SK-N-MC (cell line): ENCODE results near the gene DLGAP1.

ENCODE experiments used
- DNase-seq: peaks from one replicate; pipeline ENCODE4 v3.0.0-alpha.2; 2011; ENCODE audit warnings: low read depth, low spot score
- H3K27ac ChIP-seq: fragments of 200-600 bp; sonication (generic); 2 replicates; pipeline ENCODE4 v1.5.1; 2016; ENCODE audit warnings: mixed run types
- H3K36me3 ChIP-seq: fragments of 200-600 bp; sonication (generic); 2 replicates; pipeline ENCODE4 v1.6.1; 2017; ENCODE audit warnings: antibody characterized with exemption, low read length, mixed read lengths; ENCODE audit not compliant: insufficient read depth
- H3K4me3 ChIP-seq: fragments of 200-600 bp; sonication (generic); 2 replicates; pipeline ENCODE4 v1.5.1; 2016
- H3K9ac ChIP-seq: fragments of 200-600 bp; sonication (generic); 2 replicates; pipeline ENCODE4 v1.8.0; 2017; ENCODE audit warnings: mixed run types, mixed read lengths; ENCODE audit not compliant: insufficient read length
- H3K9me3 ChIP-seq: fragments of 200-600 bp; sonication (generic); 2 replicates; pipeline ENCODE4 v1.6.1; 2017; ENCODE audit warnings: low read depth, mild to moderate bottlenecking, antibody characterized with exemption, low read length, moderate library complexity, mixed read lengths
- EZH2 ChIP-seq: fragments of 200-600 bp; sonication (generic); IDR thresholded peaks from one replicate; pipeline ENCODE4 v1.6.1; 2017; ENCODE audit warnings: antibody characterized with exemption
- FOXP2 ChIP-seq: optimal IDR thresholded peaks from 2 replicates; pipeline ENCODE3; 2011; ENCODE audit warnings: mild to moderate bottlenecking, moderate library complexity; ENCODE audit not compliant: insufficient read depth; ENCODE audit errors: extremely low read length, control extremely low read depth
- POLR2AphosphoS5 ChIP-seq: IDR thresholded peaks from 2 replicates; pipeline ENCODE4 v1.6.1; 2012; ENCODE audit warnings: mild to moderate bottlenecking, low read depth, low read length, borderline replicate concordance

The DLGAP1 gene

GRCh38 chr18:4251873-4252272 is 203.2 kb downstream of the DLGAP1 start:
- Histone ChIP-seq H3K4me3 (no peak overlapping the region), H3K36me3 (no peaks in the 10 kb centered on the region), H3K9ac (no peak overlapping the region), H3K9me3 (no peaks in the 10 kb centered on the region), H3K27ac (no peak overlapping the region)
- TF ChIP-seq POLR2AphosphoS5 (no peak), EZH2 (no peak), FOXP2 (no peak)
- DNase-seq = no peak

GRCh38 chr18:4251206-4251605 is 203.9 kb downstream of the DLGAP1 start:
- H3K27ac ChIP-seq = no peak overlapping the region
- no peak for DNase-seq
- H3K4me3 ChIP-seq = no peak overlapping the region
- no peaks in the 10 kb centered on the region for H3K36me3 ChIP-seq
- no peak overlapping the region for H3K9ac ChIP-seq
- TF ChIP-seq EZH2 (no peak), POLR2AphosphoS5 (no peak), FOXP2 (no peak)
- no peaks in the 10 kb centered on the region for H3K9me3 ChIP-seq

GRCh38 chr18:4250141-4250540 is 205.0 kb downstream of the DLGAP1 start:
- H3K9ac ChIP-seq = no peak overlapping the region
- no peaks in the 10 kb centered on the region for H3K9me3 ChIP-seq
- H3K4me3 ChIP-seq = no peak overlapping the region
- DNase-seq = no peak
- H3K27ac ChIP-seq = no peak overlapping the region
- TF ChIP-seq EZH2 = no peak
- no peak for TF ChIP-seq FOXP2
- TF ChIP-seq POLR2AphosphoS5 = no peak
- no peaks in the 10 kb centered on the region for H3K36me3 ChIP-seq

- TF ChIP-seq FOXP2 (no peak), EZH2 (no peak), POLR2AphosphoS5 (no peak)
- DNase-seq = no peak
- Histone ChIP-seq H3K9ac (no peak overlapping the region), H3K27ac (no peak overlapping the region), H3K9me3 (no peaks in the 10 kb centered on the region), H3K4me3 (no peak overlapping the region), H3K36me3 (no peaks in the 10 kb centered on the region)
Observed at GRCh38 chr18:4248686-4249085, 206.4 kb downstream of the DLGAP1 start.

GRCh38 chr18:4246374-4246773 is 208.7 kb downstream of the DLGAP1 start:
- no peak for DNase-seq
- TF ChIP-seq POLR2AphosphoS5 = no peak
- Histone ChIP-seq H3K36me3 (no peaks in the 10 kb centered on the region), H3K27ac (no peak overlapping the region), H3K9me3 (no peaks in the 10 kb centered on the region), H3K4me3 (no peak overlapping the region), H3K9ac (no peak overlapping the region)

- Histone ChIP-seq H3K36me3 (no peaks in the 10 kb centered on the region), H3K4me3 (no peak overlapping the region), H3K9ac (no peak overlapping the region), H3K9me3 (no peaks in the 10 kb centered on the region), H3K27ac (no peak overlapping the region)
- no peak for DNase-seq
- TF ChIP-seq EZH2 (no peak), FOXP2 (no peak), POLR2AphosphoS5 (no peak)
Observed at GRCh38 chr18:4245456-4245855, 209.7 kb downstream of the DLGAP1 start.

GRCh38 chr18:4242431-4243161 is 212.5 kb downstream of the DLGAP1 start:
- no peak overlapping the region for H3K9ac ChIP-seq
- no peaks in the 10 kb centered on the region for H3K36me3 ChIP-seq
- no peak overlapping the region for H3K27ac ChIP-seq
- H3K9me3 ChIP-seq = no peaks in the 10 kb centered on the region
- DNase-seq = no peak
- no peak for TF ChIP-seq POLR2AphosphoS5
- no peak for TF ChIP-seq FOXP2
- TF ChIP-seq EZH2 = no peak
- H3K4me3 ChIP-seq = no peak overlapping the region

- TF ChIP-seq FOXP2 (no peak), POLR2AphosphoS5 (no peak), EZH2 (no peak)
- DNase-seq = no peak
- Histone ChIP-seq H3K27ac (no peak overlapping the region), H3K9ac (no peak overlapping the region), H3K9me3 (no peaks in the 10 kb centered on the region), H3K36me3 (no peaks in the 10 kb centered on the region), H3K4me3 (no peak overlapping the region)
Observed at GRCh38 chr18:4241090-4241617, 214.0 kb downstream of the DLGAP1 start.

- Histone ChIP-seq H3K27ac (no peak overlapping the region), H3K9me3 (no peaks in the 10 kb centered on the region), H3K36me3 (no peaks in the 10 kb centered on the region), H3K4me3 (no peak overlapping the region), H3K9ac (no peak overlapping the region)
- TF ChIP-seq POLR2AphosphoS5 = no peak
- TF ChIP-seq FOXP2 = no peak
- no peak for TF ChIP-seq EZH2
- no peak for DNase-seq
Observed at GRCh38 chr18:4238966-4239365, 216.1 kb downstream of the DLGAP1 start.
